ENCODE data around the gene TMEM273.

Gene TMEM273

GRCh38 chr10:49187950-49188761 lies at the start of gene TMEM273:
TSS of gene TMEM273 (minus strand) at chr10:49188391. CDS start at chr10:49188336, 55 bp downstream.
- peak; percentile 25 for DNase-seq

GRCh38 chr10:49237985-49238384 lies 49.8 kb upstream of the TMEM273 start:
- no peak for DNase-seq

GRCh38 chr10:49235392-49235791 lies 47.2 kb upstream of the TMEM273 start:
- DNase-seq: no peak

- DNase-seq: no peak
These were observed 43.1 kb upstream of the TMEM273 start for GRCh38 chr10:49231086-49231820.

GRCh38 chr10:49230004-49230403 lies 41.8 kb upstream of the TMEM273 start:
- DNase-seq: peak; percentile 19

- peak; percentile 31 for DNase-seq
These were observed 40.5 kb upstream of the TMEM273 start for GRCh38 chr10:49228677-49229076.

- DNase-seq: no peak
These were observed 39.2 kb upstream of the TMEM273 start for GRCh38 chr10:49227406-49227805.

- no peak for DNase-seq
These were observed 38.4 kb upstream of the TMEM273 start for GRCh38 chr10:49226594-49226993.

- no peak for DNase-seq
These were observed 37.2 kb upstream of the TMEM273 start for GRCh38 chr10:49225218-49225876.

GRCh38 chr10:49223205-49223604 lies 35.0 kb upstream of the TMEM273 start:
- DNase-seq: no peak

GRCh38 chr10:49222170-49222569 lies 34.0 kb upstream of the TMEM273 start:
- DNase-seq: no peak

- DNase-seq: peak; percentile 6
These were observed 32.5 kb upstream of the TMEM273 start for GRCh38 chr10:49220679-49221078.

GRCh38 chr10:49220031-49220430 lies 31.8 kb upstream of the TMEM273 start:
- no peak for DNase-seq

- DNase-seq: no peak
These were observed 31.1 kb upstream of the TMEM273 start for GRCh38 chr10:49219248-49219647.

GRCh38 chr10:49218480-49218879 lies 30.3 kb upstream of the TMEM273 start:
- no peak for DNase-seq

- DNase-seq: no peak
These were observed 29.5 kb upstream of the TMEM273 start for GRCh38 chr10:49217645-49218044.

- no peak for DNase-seq
These were observed 25.0 kb upstream of the TMEM273 start for GRCh38 chr10:49213211-49213610.

GRCh38 chr10:49212783-49213182 lies 24.6 kb upstream of the TMEM273 start:
- DNase-seq: no peak

GRCh38 chr10:49212076-49212475 lies 23.9 kb upstream of the TMEM273 start:
- DNase-seq: no peak

- no peak for DNase-seq
These were observed 20.8 kb upstream of the TMEM273 start for GRCh38 chr10:49208996-49209395.

- peak; percentile 2 for DNase-seq
These were observed 19.8 kb upstream of the TMEM273 start for GRCh38 chr10:49207936-49208487.

GRCh38 chr10:49207113-49207512 lies 18.9 kb upstream of the TMEM273 start:
- DNase-seq: no peak

GRCh38 chr10:49205206-49205605 lies 17.0 kb upstream of the TMEM273 start:
- no peak for DNase-seq
